ENCODE measurements around the gene ACTR3.

DNA sequence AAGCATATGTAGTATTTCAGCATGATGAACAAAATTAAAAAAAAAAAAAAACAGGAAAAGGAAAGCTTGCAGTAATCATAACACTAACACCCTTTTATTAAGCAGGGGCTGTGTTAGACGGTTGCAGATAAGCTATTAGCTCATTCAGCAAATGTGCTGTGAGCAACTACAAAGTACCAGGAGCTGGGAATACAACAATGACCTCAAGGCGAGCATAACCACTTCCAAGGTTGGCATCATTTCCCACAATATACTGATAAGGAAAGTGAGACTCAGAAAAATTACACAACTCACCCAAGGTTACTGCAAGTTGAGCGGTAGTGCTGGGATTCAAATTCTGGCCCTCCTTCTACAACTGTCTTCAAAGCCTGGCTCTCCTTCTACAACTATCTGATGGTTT lies 38.2 kb upstream of the ACTR3 start:
- TF ChIP-seq, protein P1, sequence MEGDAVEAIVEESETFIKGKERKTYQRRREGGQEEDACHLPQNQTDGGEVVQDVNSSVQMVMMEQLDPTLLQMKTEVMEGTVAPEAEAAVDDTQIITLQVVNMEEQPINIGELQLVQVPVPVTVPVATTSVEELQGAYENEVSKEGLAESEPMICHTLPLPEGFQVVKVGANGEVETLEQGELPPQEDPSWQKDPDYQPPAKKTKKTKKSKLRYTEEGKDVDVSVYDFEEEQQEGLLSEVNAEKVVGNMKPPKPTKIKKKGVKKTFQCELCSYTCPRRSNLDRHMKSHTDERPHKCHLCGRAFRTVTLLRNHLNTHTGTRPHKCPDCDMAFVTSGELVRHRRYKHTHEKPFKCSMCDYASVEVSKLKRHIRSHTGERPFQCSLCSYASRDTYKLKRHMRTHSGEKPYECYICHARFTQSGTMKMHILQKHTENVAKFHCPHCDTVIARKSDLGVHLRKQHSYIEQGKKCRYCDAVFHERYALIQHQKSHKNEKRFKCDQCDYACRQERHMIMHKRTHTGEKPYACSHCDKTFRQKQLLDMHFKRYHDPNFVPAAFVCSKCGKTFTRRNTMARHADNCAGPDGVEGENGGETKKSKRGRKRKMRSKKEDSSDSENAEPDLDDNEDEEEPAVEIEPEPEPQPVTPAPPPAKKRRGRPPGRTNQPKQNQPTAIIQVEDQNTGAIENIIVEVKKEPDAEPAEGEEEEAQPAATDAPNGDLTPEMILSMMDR (IDR thresholded peaks at IDR 0.05), result no peak
- TF ChIP-seq POLR2A (IDR thresholded peaks at IDR 0.05), result no peak

All from heart left ventricle (tissue), 13 donors.